DOHH2 (cell line): ENCODE data around the gene FXN.

Source experiments
- H3F3A ChIP-seq: fragments of 200-600 bp; sonication (generic), shearing (Covaris generic); 2 replicates; pipeline ENCODE4 v1.6.0; 2016; ENCODE audit warnings: antibody characterized with exemption, mild to moderate bottlenecking; ENCODE audit not compliant: control insufficient read depth, insufficient read depth
- H3K27ac ChIP-seq: fragments of 200-600 bp; sonication (generic); 2 replicates; pipeline ENCODE4 v1.5.1; 2014; ENCODE audit warnings: low read depth, mild to moderate bottlenecking, low read length, moderate library complexity
- H3K27me3 ChIP-seq: fragments of 200-600 bp; sonication (generic); 2 replicates; pipeline ENCODE4 v1.6.1; 2014; ENCODE audit warnings: mild to moderate bottlenecking, low read length, mixed read lengths; ENCODE audit not compliant: control insufficient read depth
- H3K36me3 ChIP-seq: fragments of 200-600 bp; sonication (generic); 2 replicates; pipeline ENCODE4 v1.6.1; 2014; ENCODE audit warnings: mild to moderate bottlenecking, low read length, moderate library complexity, mixed read lengths; ENCODE audit not compliant: control insufficient read depth
- H3K4me1 ChIP-seq: fragments of 200-600 bp; sonication (generic); 2 replicates; pipeline ENCODE4 v1.6.1; 2014; ENCODE audit warnings: mild to moderate bottlenecking, low read length, mixed read lengths; ENCODE audit not compliant: control insufficient read depth
- H3K4me2 ChIP-seq: fragments of 200-600 bp; sonication (generic); 2 replicates; pipeline ENCODE4 v1.6.0; 2014; ENCODE audit warnings: mild to moderate bottlenecking, low read length, moderate library complexity
- H3K4me3 ChIP-seq: fragments of 200-600 bp; sonication (generic); 2 replicates; pipeline ENCODE4 v1.5.1; 2014; ENCODE audit warnings: mild to moderate bottlenecking, low read length, mixed read lengths
- H3K79me2 ChIP-seq: fragments of 200-600 bp; sonication (generic); 2 replicates; pipeline ENCODE4 v1.6.1; 2014; ENCODE audit warnings: mild to moderate bottlenecking, low read length, mixed read lengths; ENCODE audit not compliant: control insufficient read depth
- H3K9me2 ChIP-seq: fragments of 200-600 bp; sonication (generic); replicated peaks from 2 replicates; pipeline ENCODE4 v1.6.1; 2014; ENCODE audit warnings: mild to moderate bottlenecking, low read length, mixed read lengths; ENCODE audit not compliant: control insufficient read depth
- H3K9me3 ChIP-seq: fragments of 200-600 bp; sonication (generic); 2 replicates; pipeline ENCODE4 v1.6.1; 2014; ENCODE audit warnings: antibody characterized with exemption, low read length, mixed read lengths; ENCODE audit not compliant: control insufficient read depth, insufficient read depth
- H4K20me1 ChIP-seq: fragments of 200-600 bp; sonication (generic); 2 replicates; pipeline ENCODE4 v1.6.0; 2014; ENCODE audit warnings: low read depth, mild to moderate bottlenecking, antibody characterized with exemption, low read length, moderate library complexity; ENCODE audit not compliant: control insufficient read depth, insufficient read depth
- EZH2phosphoT487 ChIP-seq: fragments of 200-600 bp; sonication (generic); IDR thresholded peaks from 2 replicates; pipeline ENCODE4 v1.6.1; 2017; ENCODE audit warnings: borderline replicate concordance, mild to moderate bottlenecking, antibody characterized with exemption, low read length, moderate library complexity, mixed read lengths
- TF ChIP-seq, protein P1 (sequence below): fragments of 200-600 bp; sonication (generic); IDR thresholded peaks from one replicate; pipeline ENCODE4 v1.5.1; 2014; ENCODE audit warnings: antibody characterized with exemption, mild to moderate bottlenecking, low read depth, low read length; ENCODE audit not compliant: poor library complexity, severe bottlenecking

FXN gene

DNA sequence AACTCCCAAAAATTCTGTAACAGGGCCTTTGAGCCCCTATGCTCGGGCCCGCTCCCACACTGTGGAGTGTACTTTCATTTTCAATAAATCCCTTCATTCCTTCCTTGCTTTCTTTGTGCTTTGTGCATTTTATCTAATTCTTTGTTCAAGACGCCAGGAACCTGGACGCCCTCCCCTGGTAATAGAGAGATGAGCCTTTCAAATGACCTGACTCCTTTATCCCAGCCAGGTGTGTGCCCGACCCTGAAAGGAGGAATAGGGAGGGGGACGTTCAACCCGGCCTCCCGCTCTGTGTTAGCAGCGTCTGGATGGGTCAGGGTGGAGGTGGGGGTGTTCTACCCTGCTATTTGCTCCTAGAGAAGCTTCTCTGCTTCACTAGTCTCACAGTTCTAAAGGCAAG lies 53.9 kb downstream of the FXN start:
- Histone ChIP-seq H3K4me3 (no peak overlapping the region), H3K4me1 (no peaks in the 10 kb centered on the region), H3K27me3 (no peaks in the 10 kb centered on the region), H3K79me2 (no peaks in the 10 kb centered on the region), H4K20me1 (no peaks in the 10 kb centered on the region), H3K4me2 (no peak overlapping the region), H3F3A (no peaks in the 10 kb centered on the region; the same call in 1 of the 2 replicates), H3K9me2 (no peaks in the 10 kb centered on the region), H3K9me3 (no peaks in the 10 kb centered on the region), H3K27ac (no peak overlapping the region), H3K36me3 (no peaks in the 10 kb centered on the region)
- TF ChIP-seq, protein P1, sequence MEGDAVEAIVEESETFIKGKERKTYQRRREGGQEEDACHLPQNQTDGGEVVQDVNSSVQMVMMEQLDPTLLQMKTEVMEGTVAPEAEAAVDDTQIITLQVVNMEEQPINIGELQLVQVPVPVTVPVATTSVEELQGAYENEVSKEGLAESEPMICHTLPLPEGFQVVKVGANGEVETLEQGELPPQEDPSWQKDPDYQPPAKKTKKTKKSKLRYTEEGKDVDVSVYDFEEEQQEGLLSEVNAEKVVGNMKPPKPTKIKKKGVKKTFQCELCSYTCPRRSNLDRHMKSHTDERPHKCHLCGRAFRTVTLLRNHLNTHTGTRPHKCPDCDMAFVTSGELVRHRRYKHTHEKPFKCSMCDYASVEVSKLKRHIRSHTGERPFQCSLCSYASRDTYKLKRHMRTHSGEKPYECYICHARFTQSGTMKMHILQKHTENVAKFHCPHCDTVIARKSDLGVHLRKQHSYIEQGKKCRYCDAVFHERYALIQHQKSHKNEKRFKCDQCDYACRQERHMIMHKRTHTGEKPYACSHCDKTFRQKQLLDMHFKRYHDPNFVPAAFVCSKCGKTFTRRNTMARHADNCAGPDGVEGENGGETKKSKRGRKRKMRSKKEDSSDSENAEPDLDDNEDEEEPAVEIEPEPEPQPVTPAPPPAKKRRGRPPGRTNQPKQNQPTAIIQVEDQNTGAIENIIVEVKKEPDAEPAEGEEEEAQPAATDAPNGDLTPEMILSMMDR: no peak
- TF ChIP-seq EZH2phosphoT487: no peak

DNA sequence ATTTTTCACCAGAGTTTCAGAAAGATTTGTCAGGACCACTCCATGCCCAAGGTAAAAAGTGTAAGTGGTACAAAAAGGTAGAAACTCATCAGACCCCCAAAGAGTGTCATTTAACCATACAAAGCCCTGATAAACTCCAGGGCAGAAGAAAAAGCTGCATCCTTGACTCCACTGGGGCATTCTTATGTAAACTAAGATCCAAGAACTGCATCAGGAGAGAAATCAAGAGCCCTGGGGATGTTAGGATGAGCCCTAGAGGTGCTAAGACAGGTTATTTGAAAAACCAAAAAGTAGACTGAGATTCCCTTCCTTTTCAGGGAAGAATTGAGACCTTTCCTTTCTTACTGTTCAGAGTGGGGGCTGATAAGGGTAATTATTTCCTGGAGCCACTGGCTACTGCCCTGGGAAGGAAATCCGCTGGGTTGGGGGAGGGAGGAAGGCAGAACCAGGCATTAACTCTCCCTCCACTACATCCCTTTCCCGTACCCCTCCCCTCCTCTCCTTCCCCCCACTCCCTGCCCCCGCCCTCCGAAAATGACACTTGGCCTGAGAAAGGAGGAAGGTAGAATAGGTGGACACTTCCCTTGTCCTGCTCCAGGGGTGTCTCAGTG lies 54.7 kb downstream of the FXN start:
- H3K27me3 ChIP-seq: no peaks in the 10 kb centered on the region
- no peaks in the 10 kb centered on the region for H3K4me1 ChIP-seq
- no peaks in the 10 kb centered on the region for H3K9me3 ChIP-seq
- H3K79me2 ChIP-seq: no peaks in the 10 kb centered on the region
- H3K36me3 ChIP-seq: no peaks in the 10 kb centered on the region
- no peaks in the 10 kb centered on the region; the same call in 1 of the 2 replicates for H3F3A ChIP-seq
- H4K20me1 ChIP-seq: no peaks in the 10 kb centered on the region
- no peak overlapping the region for H3K4me2 ChIP-seq
- no peaks in the 10 kb centered on the region for H3K9me2 ChIP-seq
- H3K4me3 ChIP-seq: no peak overlapping the region
- TF ChIP-seq EZH2phosphoT487: no peak
- TF ChIP-seq, protein P1: no peak
- H3K27ac ChIP-seq: no peak overlapping the region

DNA sequence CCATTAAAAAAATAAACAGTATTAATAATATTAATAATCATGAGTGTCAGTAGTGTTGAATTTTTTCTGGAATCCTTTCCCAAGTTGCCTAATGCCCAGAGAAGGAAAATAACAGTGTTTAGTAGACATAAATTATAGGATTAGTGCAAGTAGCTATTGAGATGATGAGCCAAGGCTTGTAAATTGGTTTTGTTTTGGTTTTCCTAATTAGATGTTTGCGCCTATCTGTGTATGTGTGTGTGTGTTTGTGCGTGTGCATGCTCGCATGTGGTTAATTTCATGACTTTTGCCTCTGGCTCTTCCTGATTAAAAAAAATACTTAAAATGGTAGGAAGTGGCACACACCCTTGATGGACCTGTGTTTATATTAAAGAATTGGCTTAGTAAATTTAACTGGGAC lies 55.4 kb downstream of the FXN start:
- H3K4me2 ChIP-seq: no peak overlapping the region
- H3K4me3 ChIP-seq: no peak overlapping the region

More for the DNA sequence above, 55.4 kb downstream of the FXN start:
- Histone ChIP-seq H3K9me2 (no peaks in the 10 kb centered on the region), H3K27ac (no peak overlapping the region), H3K36me3 (no peaks in the 10 kb centered on the region), H4K20me1 (no peaks in the 10 kb centered on the region), H3K4me1 (no peaks in the 10 kb centered on the region), H3K79me2 (no peaks in the 10 kb centered on the region), H3K27me3 (no peaks in the 10 kb centered on the region), H3K9me3 (no peaks in the 10 kb centered on the region), H3F3A (no peaks in the 10 kb centered on the region; the same call in 1 of the 2 replicates)
- TF ChIP-seq EZH2phosphoT487: no peak
- TF ChIP-seq, protein P1: no peak
